ENCODE results near the gene GDPD2.
"Not testable (repeated sequence)": the region's sequence is repeated elsewhere in the genome, so short reads cannot be mapped to it uniquely, and the experiment has no call there.

GDPD2 gene

DNA sequence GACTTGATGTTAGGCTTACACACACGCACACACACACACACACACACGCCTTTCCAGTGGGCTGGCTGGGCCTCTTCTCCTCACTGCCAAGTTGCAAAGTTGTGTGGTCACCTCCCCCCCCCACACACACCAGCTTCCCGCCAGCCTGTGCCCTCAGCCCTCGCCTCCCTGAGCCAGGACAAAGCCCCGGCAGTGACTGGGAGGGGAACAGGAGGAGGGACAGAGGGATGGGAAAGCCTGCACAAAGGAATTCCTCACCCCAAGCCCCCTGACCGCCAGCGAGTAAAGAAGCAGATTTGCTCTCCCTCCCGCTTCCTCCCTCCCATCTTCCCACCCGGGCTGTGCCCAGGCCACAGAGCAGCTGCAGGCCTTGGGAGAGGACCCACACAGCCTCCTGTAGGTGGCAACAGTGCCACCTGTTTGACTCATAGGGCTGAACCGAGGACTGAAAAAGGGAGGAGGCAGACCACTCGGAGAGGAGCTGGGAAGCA is at the start of gene GDPD2:
Gene GDPD2, plus strand, starts transcription at position 464 of the 491 bp plus-strand sequence. CDS start 1,671 bp downstream, outside the sequence.
- no peak for DNase-seq (ENCODE audit: low read depth)

DNA sequence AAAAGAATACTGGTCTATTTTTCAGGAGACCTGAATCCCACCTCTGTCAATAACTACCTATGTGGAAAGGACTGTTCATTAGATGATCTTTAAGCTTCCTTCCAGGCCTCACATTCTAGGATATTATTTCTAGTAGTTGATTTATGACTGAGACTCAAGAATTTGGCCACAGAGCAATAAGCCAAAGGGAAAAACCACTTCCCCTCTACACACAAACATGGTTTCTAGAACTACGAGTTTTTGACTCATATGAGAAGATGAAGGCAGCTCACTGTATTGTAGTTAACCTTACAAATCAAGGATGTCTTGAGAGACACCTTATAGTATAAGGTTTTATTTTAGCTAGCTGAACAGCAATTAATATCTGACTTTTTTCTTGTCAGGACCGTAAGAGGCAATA is 36.9 kb upstream of the GDPD2 start:
- DNase-seq (ENCODE audit: low read depth) = no peak

DNA sequence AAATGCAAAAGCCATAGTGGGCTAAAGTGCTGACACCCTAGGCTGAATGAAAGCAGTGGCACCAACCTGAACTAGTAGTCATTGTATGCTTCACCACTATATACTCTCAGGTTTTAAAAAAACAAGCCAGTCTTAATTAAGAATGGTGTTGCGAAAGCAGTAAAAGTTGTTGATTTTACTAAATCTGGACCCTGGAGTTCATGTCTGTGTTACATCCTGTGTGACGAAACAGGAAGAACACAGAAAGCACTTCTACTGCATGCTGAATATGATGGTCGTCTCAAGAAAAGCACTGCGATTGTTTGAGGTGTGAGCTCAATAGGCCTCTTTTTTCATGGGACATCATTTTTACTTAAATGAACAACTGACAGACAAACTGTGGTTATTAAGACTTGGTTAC is 24.2 kb upstream of the GDPD2 start:
- no peak for DNase-seq (ENCODE audit: low read depth)

DNA sequence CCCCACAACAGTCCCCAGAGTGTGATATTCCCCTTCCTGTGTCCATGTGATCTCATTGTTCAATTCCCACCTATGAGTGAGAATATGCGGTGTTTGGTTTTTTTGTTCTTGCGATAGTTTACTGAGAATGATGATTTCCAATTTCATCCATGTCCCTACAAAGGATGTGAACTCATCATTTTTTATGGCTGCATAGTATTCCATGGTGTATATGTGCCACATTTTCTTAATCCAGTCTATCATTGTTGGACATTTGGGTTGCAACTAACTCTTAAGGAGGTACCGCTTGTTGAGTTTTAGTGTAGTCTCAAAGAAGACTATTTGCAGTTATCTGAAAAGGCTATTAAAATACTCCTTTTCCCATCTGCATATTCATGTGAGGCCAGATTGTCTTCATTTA is 22.9 kb upstream of the GDPD2 start:
- DNase-seq (ENCODE audit: low read depth) = not testable (repeated sequence)

- DNase-seq (ENCODE audit: low read depth) = no peak
These were observed 20.4 kb upstream of the GDPD2 start for GRCh38 chrX:70402721-70403120.

- DNase-seq (ENCODE audit: low read depth) = no peak
These were observed 18.1 kb upstream of the GDPD2 start for GRCh38 chrX:70405003-70405402.

- DNase-seq (ENCODE audit: low read depth) = no peak
These were observed 12.2 kb upstream of the GDPD2 start for GRCh38 chrX:70410921-70411320.

DNA sequence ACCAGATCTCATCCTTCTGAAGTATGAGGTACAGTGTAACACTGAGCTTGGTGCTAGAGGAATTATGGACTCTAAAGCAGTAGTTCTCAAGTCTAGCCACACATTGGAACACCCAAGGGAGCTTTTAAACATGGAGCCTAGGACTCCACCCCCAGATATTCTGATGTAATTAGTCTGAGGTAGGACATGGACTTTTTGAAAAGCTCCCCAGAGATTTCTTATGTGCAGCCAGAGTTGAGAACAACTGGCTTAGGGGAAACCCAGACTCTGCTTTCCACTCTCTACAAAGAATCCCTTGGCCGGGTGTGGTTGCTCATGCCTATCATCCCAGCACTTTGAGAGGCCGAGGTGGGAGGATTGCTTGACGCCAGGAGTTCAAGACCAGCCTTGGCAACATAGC is 11.6 kb upstream of the GDPD2 start:
- DNase-seq (ENCODE audit: low read depth) = no peak

DNA sequence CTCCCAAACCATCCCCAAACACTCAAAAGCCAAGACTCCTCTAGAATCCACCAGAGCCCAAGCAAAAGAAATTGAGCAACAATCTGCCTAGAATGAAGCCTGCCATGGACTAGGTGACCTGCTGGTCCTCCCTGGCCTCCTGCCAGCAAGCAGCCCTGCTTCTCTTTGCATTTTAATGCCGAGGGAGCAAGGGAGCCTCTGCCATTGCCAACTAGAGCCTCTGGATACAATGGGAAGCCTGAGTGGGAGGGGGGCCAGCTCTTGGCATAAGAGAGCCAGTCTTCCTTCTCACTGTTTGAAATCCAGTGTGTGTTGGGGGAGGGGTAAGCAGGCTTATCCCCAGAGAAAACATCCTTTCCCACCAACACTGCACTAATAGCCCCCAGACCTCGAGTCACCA is 1.5 kb upstream of the GDPD2 start:
- DNase-seq (ENCODE audit: low read depth) = no peak

DNA sequence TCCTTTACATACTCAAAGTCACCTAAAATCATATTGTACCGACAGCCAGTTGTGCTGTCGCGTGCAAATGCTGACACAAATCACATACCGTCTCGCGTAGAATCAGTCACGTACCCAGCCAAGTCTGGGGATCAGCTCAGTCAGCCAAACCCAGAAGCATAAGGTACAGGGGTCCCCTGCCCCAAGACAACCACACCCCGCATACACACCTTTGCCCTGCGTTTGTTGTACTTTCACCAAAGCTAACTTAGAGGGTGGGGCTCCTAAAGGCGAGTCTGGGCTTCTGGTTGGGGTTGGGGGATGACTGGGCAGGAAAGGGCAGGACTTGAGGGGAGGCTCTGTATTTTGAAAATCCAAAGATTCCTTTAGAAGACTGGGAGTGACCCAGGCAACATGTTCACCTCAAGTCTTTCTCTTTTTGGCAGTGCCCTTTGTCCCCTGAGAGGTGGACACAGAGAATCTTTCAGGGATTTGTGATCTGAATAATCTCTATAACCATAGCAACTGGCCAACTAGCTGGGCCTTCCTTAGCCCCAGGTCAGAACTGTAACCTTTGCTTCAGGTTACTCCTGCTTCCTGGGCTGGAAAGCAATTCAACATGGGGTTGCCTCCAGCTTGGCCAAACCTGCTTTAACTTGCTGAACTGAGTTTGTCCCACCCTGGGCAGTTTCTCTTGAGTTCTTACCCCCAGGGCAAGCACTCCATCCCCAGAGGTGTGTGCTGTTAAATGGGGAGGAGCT is 992 bp downstream of the GDPD2 start:
- DNase-seq (ENCODE audit: low read depth) = no peak

GRCh38 chrX:70424801-70425200 is 1.7 kb downstream of the GDPD2 start:
- DNase-seq (ENCODE audit: low read depth) = no peak

DNA sequence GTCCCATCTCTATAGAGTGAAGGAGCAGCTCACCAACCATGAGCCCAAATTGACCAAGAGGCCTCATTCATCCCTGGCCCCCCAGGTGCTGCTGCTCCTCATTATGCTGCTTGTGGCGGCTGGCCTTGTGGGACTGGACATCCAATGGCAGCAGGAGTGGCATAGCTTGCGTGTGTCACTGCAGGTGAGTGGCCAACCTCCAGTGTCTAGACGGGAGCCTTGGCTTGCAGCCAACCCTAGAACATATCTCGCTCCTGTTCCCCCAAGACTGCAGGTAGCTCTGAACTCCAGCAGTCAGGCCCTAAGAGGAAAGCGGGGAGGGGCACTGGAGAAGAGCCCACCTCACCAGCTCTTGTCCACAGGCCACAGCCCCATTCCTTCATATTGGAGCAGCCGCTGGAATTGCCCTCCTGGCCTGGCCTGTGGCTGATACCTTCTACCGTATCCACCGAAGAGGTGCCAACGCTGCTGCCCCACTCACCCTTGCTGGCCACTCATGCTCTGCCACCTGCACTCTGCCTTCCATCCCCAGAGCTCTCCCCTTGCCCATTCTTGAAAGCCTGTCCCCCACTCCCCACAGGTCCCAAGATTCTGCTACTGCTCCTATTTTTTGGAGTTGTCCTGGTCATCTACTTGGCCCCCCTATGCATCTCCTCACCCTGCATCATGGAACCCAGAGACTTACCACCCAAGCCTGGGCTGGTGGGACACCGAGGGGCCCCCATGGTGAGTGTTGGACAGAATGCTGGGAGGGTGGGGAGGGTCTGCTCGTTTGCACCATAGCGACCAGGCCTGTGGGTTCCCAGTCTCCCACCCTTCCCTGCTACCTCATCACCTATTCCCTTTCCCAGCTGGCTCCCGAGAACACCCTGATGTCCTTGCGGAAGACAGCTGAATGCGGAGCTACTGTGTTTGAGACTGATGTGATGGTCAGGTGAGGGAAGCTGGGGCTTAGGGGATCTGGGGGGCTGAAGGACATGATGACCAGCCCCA is 3.5 kb downstream of the GDPD2 start:
- DNase-seq (ENCODE audit: low read depth) = no peak

GRCh38 chrX:70427365-70427764 is 4.3 kb downstream of the GDPD2 start:
- no peak for DNase-seq (ENCODE audit: low read depth)

GRCh38 chrX:70429759-70430158 is 6.6 kb downstream of the GDPD2 start:
- DNase-seq (ENCODE audit: low read depth) = no peak

- no peak for DNase-seq (ENCODE audit: low read depth)
These were observed 10.1 kb downstream of the GDPD2 start for GRCh38 chrX:70432936-70433847.

GRCh38 chrX:70433848-70434351 is 10.8 kb downstream of the GDPD2 start:
- peak; percentile 57 for DNase-seq (ENCODE audit: low read depth)

GRCh38 chrX:70434352-70434866 is 11.3 kb downstream of the GDPD2 start:
- peak; percentile 46 for DNase-seq (ENCODE audit: low read depth)

DNA sequence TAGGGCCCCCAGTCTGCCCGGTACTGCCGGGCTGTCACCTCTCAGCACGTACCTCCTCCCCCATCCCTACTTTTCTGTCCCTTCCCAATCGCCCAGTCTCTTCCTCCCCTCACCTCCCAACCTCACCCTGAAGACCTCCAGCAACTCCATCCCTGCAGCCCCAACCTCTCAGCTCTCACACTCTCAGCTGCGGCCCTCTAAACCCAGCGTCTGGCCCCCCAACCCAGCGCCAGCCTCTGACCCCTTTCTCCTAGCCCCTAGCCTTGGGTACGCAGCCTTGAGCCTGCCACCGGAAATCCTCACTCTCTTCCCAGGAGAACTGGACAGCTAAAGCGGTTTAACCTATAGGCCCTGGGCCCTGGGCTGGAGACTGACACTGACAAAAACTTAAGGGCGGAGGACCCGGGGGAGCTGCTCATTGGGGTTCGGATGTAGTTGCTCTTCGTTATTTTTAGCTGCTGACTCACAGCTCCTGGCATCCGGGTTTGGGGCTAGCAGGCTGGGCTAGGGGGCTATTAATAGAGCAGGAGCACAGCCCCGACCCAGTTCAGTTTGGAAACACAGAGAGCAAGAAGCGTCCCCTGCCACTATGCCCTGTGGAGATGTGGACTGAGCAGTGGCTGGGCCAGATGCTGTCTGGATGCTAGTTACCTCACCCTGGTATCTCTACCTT is 11.9 kb downstream of the GDPD2 start:
- DNase-seq (ENCODE audit: low read depth) = no peak

DNA sequence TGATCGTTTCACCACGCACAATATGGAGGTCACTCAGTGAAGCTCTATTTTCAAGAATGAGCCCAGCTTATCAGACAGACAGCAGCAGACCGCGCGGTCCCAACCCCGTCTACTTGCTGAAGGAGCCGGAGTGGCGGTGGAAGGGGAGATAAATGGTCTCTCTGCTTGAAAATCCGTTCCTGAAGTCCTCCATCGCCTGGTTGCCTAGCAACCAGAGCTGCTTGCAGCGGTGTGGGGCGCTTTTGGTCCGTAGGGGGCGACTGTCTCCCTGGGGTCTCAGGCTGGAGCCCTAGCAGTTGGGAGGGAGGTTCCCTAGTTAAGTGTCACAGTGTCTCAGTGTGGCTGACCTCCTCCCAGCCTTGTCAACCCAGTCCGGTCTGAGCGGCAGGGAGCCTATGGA is 13.2 kb downstream of the GDPD2 start:
- DNase-seq (ENCODE audit: low read depth) = no peak

DNA sequence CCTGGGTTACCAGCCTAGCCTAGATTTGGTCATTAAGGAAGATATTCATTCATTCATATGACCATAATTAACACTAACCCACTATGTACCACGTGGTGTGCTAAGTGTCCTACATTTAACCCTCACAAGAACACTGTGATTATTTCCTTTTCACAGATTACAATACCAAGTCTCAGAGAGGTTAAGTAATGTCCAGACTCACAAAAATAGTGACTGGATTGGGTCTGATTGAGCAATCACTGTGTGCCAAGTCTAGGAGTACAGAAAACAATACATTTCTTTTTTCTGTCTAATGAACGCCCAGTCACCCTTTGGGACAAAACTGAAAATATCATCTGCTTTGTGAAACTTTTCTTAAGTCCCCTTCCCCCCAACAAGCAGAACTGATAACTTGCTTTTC is 13.9 kb downstream of the GDPD2 start:
- DNase-seq (ENCODE audit: low read depth) = no peak

All from activated T-helper 9 cell treated with anti-CD3 and anti-CD28 coated beads, Interleukin-2, amount 50 U/mL, for 16 hours (primary cell).